Psoas muscle (tissue), 8 donors: ENCODE measurements around the gene CLCF1. TPM values are rescaled to one million over a fixed set of nuclear protein-coding genes. Genes with fewer than 3 reads are reported as not detected.

Experiments
- ATAC-seq, 4 donors: fragments of 200-7000 bp; cut with Tn5 transposase; one replicate each; pipeline ENCODE4 v1.9.1; 2020; ENCODE audit warnings: moderate library complexity in 3 of 4, mild to moderate bottlenecking in 2 of 4
- DNase-seq, 2 donors: peaks; one replicate each; pipeline ENCODE4 v3.0.0-alpha.2; 2020
- H3K27ac ChIP-seq: fragments of 200-600 bp; one replicate; pipeline ENCODE4 v1.8.0; 2022
- H3K27me3 ChIP-seq, 3 donors: fragments of 200-600 bp in 1 of 3; one replicate each; pipeline versions ENCODE4 v1.6.1 to v1.8.0; 2013 to 2022; ENCODE audit warnings: low read length in 2 of 3, mild to moderate bottlenecking in 2 of 3, moderate library complexity in 1 of 3; ENCODE audit not compliant: insufficient read depth in 3 of 3
- H3K36me3 ChIP-seq, 2 donors: fragments of 200-600 bp in 1 of 2; one replicate each; pipeline versions ENCODE4 v1.6.1 to v1.8.0; 2013 to 2022; ENCODE audit warnings: low read depth in 1 of 2, mild to moderate bottlenecking in 1 of 2, moderate library complexity in 1 of 2; ENCODE audit not compliant: insufficient read depth in 1 of 2
- H3K4me1 ChIP-seq: fragments of 200-600 bp; one replicate; pipeline ENCODE4 v1.8.0; 2022
- H3K4me3 ChIP-seq: fragments of 200-600 bp; one replicate; pipeline ENCODE4 v1.8.0; 2022; ENCODE audit warnings: mild to moderate bottlenecking
- H3K9me3 ChIP-seq: fragments of 200-600 bp; one replicate; pipeline ENCODE4 v1.8.0; 2022
- CTCF ChIP-seq: fragments of 200-600 bp; IDR thresholded peaks from one replicate; pipeline ENCODE4 v1.8.0; 2022; ENCODE audit warnings: antibody characterized with exemption
- WGBS, 3 donors: extraction: QIAGEN DNeasy Blood & Tissue Kit; methylation state at CpG; one replicate each; pipeline versions ENCODE4 v1.1.6 to v1.1.7; 2013; 5-methylcytosine and 5-hydroxymethylcytosine counted together
- intact Hi-C, 2 donors: fragments of 100-400 bp; cut with DNase I; formaldehyde crosslinking; loops; one replicate each; pipeline versions ENCODE4 v1.11.0 to v1.14.2; 2022
- polyA plus RNA-seq, 3 donors: library from polyadenylated mRNA; stranded (reverse); fragments of 200-250 nt; gene quantifications; one replicate each; pipeline ENCODE4 v1.2.3, GENCODE V29; 2013
- total RNA-seq, 4 donors: library from RNA; stranded (reverse); fragmentation: NEBNext Ultra II Directional in 2 of 4; extraction: Animal tissue kit (Norgen Biotek cat#: 25700) in 2 of 4; gene quantifications; one replicate each; pipeline versions ENCODE4 v1.2.1 to v1.2.4, GENCODE V29; 2021 to 2023
- donor health status: healthy with polysubstance abuse.
- donor health status: DM: no; HTN: no; CAD: no; lungs with moderate emphysema.
- donor health status: Bipolar disorder and iron deficiency.
- donor health status: healthy.
- donor health status: DM: yes; HTN: yes; CAD: no.
- donor health status: DM: no; HTN: no; CAD: no.
- donor health status: DM: no; HTN: no; CAD: no.
- donor health status: DM: yes; HTN: yes; CAD: no.

The CLCF1 gene
- total and polyA plus RNA-seq, 7 donors = 0.44 to 6.5 (median 0.69) TPM

DNA sequence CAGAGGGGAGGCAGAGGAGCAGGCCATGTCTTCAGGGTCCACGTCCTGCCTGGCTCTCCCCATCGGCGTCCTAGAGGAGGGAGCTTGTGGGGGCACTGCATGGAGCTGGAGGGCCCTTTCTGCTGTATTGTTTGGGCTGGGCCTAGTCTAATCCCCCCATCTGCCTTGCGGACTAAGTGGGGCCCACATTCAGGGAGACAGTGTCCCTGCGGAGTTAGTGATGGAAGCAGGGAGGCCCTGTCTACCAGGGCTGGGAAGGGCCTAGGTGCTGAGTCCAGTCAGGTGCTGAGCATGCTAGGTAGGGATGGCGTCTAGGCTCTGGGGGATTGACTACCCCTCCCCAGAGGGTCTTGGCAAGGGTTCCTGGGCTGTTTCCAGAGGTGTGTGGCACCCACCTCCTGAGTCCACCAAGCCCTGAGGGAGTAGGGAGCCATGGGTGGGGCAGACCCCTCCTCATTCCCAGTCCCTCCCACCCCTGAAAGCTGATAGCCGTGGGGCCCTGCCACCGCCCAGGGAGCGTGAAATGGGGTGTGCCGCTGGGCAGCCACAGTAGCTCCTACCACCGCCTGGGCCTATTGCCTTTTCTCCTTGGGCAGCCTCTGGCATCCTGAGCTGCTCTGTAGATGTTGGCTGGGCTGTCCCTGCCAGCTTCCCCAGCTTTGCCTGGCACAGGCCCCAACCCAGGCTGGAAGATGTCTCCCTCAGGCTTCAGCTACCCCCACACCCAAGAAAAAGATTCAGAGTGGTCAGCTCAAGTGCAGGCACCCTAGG lies 18.2 kb downstream of the CLCF1 start:
- Histone ChIP-seq H3K9me3 (no peaks in the 10 kb centered on the region), H3K27me3 (no peaks in the 10 kb centered on the region), H3K4me3 (peak overlapping the region; percentile 81), H3K4me1 (peaks cover 56% of the 10 kb centered on the region), H3K27ac (peak overlapping the region; percentile 99), H3K36me3 (no peaks in the 10 kb centered on the region)
- WGBS, 3 donors = 62 to 78% (median 68%) methylated on average over 5 to 11 of the region's 11 CpGs
- no peak for TF ChIP-seq CTCF
- DNase-seq (peak in 1 of 2 donors; percentile 54), ATAC-seq (no peak)
- intact Hi-C loops = no loop called here

DNA sequence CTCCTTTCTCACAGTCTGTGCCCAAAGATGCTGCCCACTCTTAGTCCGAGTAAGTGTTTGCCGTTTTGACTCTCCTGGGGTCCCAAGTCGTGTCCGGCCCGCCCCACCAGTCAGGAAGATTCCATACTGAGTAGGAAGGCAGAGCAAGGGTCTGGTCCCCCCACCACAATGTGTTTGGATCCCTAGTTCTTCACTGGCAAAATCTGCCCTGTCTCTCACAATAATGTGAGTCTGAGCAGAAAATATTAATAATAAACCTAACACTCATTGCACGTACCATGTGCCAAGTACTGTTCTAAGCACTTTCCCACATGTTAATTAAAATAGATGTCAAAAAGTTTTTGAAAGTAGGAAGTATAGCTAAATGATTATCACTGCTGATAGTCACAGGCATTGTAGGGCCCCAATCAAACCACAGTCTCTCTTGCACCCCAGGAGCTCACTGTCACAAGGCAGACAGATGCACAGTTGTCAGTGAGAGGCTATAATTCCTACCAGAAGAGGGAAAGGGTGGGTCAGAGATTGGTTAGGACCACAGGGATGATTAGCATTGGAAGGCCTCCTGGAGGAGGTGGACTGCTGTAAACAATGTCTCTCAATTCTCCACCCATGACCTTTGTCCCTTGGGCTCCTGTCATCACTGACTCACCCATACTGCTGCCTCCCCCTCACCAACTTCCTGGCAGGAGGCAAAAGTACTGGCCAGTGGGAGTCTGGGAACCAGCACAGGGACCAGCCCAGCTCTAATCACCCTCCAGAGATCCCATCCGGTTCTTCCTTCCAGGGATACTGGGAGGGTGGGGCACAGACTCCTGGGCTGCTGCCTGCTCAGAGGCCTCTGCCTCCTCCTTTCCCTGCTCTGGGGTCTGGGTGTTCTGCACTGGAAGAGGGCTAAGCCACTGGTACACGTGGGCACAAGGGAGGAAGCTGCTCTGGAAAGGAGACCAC lies 19.0 kb downstream of the CLCF1 start:
- TF ChIP-seq CTCF = no peak
- DNase-seq (peak; percentile 78 to 82), ATAC-seq (peak in 3 of 4 donors; percentile 2 to 34 (median 26))
- Histone ChIP-seq H3K27ac (peak overlapping the region; percentile 99), H3K4me1 (peaks cover 57% of the 10 kb centered on the region), H3K9me3 (no peaks in the 10 kb centered on the region), H3K36me3 (no peaks in the 10 kb centered on the region), H3K4me3 (peak overlapping the region; percentile 81), H3K27me3 (no peaks in the 10 kb centered on the region)
- WGBS, 3 donors = 12 to 14% (median 13%) methylated on average over 7 to 8 of the region's 8 CpGs
- intact Hi-C loops = no loop called here

GRCh38 chr11:67353317-67354074 lies 19.9 kb downstream of the CLCF1 start, which contains the start of gene POLD4:
Gene POLD4, minus strand, starts transcription at chr11:67353546. Its CDS starts 147 bp downstream, at chr11:67353399.
- ATAC-seq = peak; percentile 90 to 92 (median 90)

More at GRCh38 chr11:67353317-67354074, 19.9 kb downstream of the CLCF1 start, which contains the start of gene POLD4:
- peak; percentile 99 to 100 for DNase-seq
- H3K27me3 ChIP-seq = no peaks in the 10 kb centered on the region
- no peaks in the 10 kb centered on the region for H3K36me3 ChIP-seq
- WGBS, 3 donors = 0 to 2% (median 0%) methylated on average over 34 to 37 of the region's 37 CpGs
- peak within 1 kb of the TSS; percentile 81 for H3K4me3 ChIP-seq
- intact Hi-C loops = no loop called here
- H3K27ac ChIP-seq = peak within 1 kb of the TSS; percentile 99
- H3K9me3 ChIP-seq = no peaks in the 10 kb centered on the region
- peaks cover 57% of the 10 kb centered on the region for H3K4me1 ChIP-seq
- TF ChIP-seq CTCF = no peak
